ENCODE results near the gene ALCAM.

Gene ALCAM

GRCh38 chr3:105362021-105362665 is 4.6 kb upstream of the ALCAM start:
- no peak overlapping the region for H3K4me3 ChIP-seq (ENCODE audit: control insufficient read depth, low read depth, low read length)
- DNase-seq (ENCODE audit: low read depth), result no peak
- no peak for TF ChIP-seq CTCF (IDR thresholded peaks at IDR 0.05; ENCODE audit: control insufficient read depth, insufficient read depth, low read depth, low read length, missing control alignments)

- DNase-seq (ENCODE audit: low read depth), result no peak
- TF ChIP-seq CTCF (IDR thresholded peaks at IDR 0.05; ENCODE audit: control insufficient read depth, insufficient read depth, low read depth, low read length, missing control alignments), result peak; percentile 3
- H3K4me3 ChIP-seq (ENCODE audit: control insufficient read depth, low read depth, low read length), result no peak overlapping the region
These were observed 2.6 kb upstream of the ALCAM start for GRCh38 chr3:105364128-105364527.

- DNase-seq (ENCODE audit: low read depth), result no peak
- no peak for TF ChIP-seq CTCF (IDR thresholded peaks at IDR 0.05; ENCODE audit: control insufficient read depth, insufficient read depth, low read depth, low read length, missing control alignments)
- peak overlapping the region; percentile 73 for H3K4me3 ChIP-seq (ENCODE audit: control insufficient read depth, low read depth, low read length)
These were observed 1.7 kb upstream of the ALCAM start for GRCh38 chr3:105365081-105365390.

- H3K4me3 ChIP-seq (ENCODE audit: control insufficient read depth, low read depth, low read length), result peak overlapping the region; percentile 73
- no peak for DNase-seq (ENCODE audit: low read depth)
- TF ChIP-seq CTCF (IDR thresholded peaks at IDR 0.05; ENCODE audit: control insufficient read depth, insufficient read depth, low read depth, low read length, missing control alignments), result peak; percentile 6
These were observed 1.1 kb upstream of the ALCAM start for GRCh38 chr3:105365391-105366325.

GRCh38 chr3:105367063-105367405 is 325 bp downstream of the ALCAM start:
- peak overlapping the region; percentile 97 for H3K4me3 ChIP-seq (ENCODE audit: control insufficient read depth, low read depth, low read length)
- TF ChIP-seq CTCF (IDR thresholded peaks at IDR 0.05; ENCODE audit: control insufficient read depth, insufficient read depth, low read depth, low read length, missing control alignments), result no peak
- DNase-seq (ENCODE audit: low read depth), result no peak

- no peak for DNase-seq (ENCODE audit: low read depth)
- H3K4me3 ChIP-seq (ENCODE audit: control insufficient read depth, low read depth, low read length), result peak overlapping the region; percentile 97
- peak; percentile 10 for TF ChIP-seq CTCF (IDR thresholded peaks at IDR 0.05; ENCODE audit: control insufficient read depth, insufficient read depth, low read depth, low read length, missing control alignments)
These were observed 901 bp downstream of the ALCAM start for GRCh38 chr3:105367406-105368213.
